ENCODE results near the gene TRMT1. TPM values are rescaled to one million over a fixed set of nuclear protein-coding genes. Genes with fewer than 3 reads are reported as not detected.
"Not testable (repeated sequence)": the region's sequence is repeated elsewhere in the genome, so short reads cannot be mapped to it uniquely, and the experiment has no call there.

The TRMT1 gene
- polyA plus RNA-seq (ENCODE audit: insufficient read depth in 1 of 5, insufficient read length in 5 of 5, low replicate concordance in 1 of 5): 10 to 100 TPM; 25.1 to 36.1 (median 33.5) TPM
- long read RNA-seq, donor 1, transcript TRMT1-202 (17 exons, 2,142 nt): major isoform, 6 of 15 reads
- long read RNA-seq, donor 1, partial matches to known transcripts: 0 of 15 reads
- long read RNA-seq, donor 1, other reads (novel, unspliced or antisense): 7 of 15 reads
- long read RNA-seq, donor 2, transcript TRMT1-202 (17 exons, 2,142 nt): major isoform, 5 of 6 reads
- long read RNA-seq, donor 2, partial matches to known transcripts: 0 of 6 reads
- long read RNA-seq, donor 2, other reads (novel, unspliced or antisense): 0 of 6 reads
- long read RNA-seq, donor 3, transcript TRMT1-202 (17 exons, 2,142 nt): major isoform, 8 of 8 reads
- long read RNA-seq, donor 3, partial matches to known transcripts: 0 of 8 reads
- long read RNA-seq, donor 3, other reads (novel, unspliced or antisense): 0 of 8 reads
- long read RNA-seq, donor 4, partial matches to known transcripts: 0 of 11 reads
- long read RNA-seq, donor 4, other reads (novel, unspliced or antisense): 10 of 11 reads
- long read RNA-seq, donor 5, partial matches to known transcripts: 13 of 14 reads
- long read RNA-seq, donor 5, other reads (novel, unspliced or antisense): 0 of 14 reads
- long read RNA-seq, donor 6, partial matches to known transcripts: 6 of 9 reads
- long read RNA-seq, donor 6, other reads (novel, unspliced or antisense): 0 of 9 reads
- long read RNA-seq, donor 7, partial matches to known transcripts: 5 of 8 reads
- long read RNA-seq, donor 7, other reads (novel, unspliced or antisense): 0 of 8 reads
- long read RNA-seq, donor 8, partial matches to known transcripts: 0 of 2 reads
- long read RNA-seq, donor 8, other reads (novel, unspliced or antisense): 0 of 2 reads

- DNase-seq: peak; percentile 84
These were observed at the start of gene TRMT1 for GRCh38 chr19:13116282-13117175. TRMT1 (minus strand) TSS chr19:13116740; CDS start chr19:13116399, 341 bp downstream.

GRCh38 chr19:13166151-13166550 lies 49.6 kb upstream of the TRMT1 start:
- DNase-seq: not testable (repeated sequence)

GRCh38 chr19:13165162-13165997 lies 48.8 kb upstream of the TRMT1 start:
- peak in 1 of 2 donors; percentile 29 for DNase-seq

GRCh38 chr19:13164343-13165161 lies 48.0 kb upstream of the TRMT1 start:
- DNase-seq: peak; percentile 97

- peak; percentile 87 to 90 for DNase-seq
These were observed 47.2 kb upstream of the TRMT1 start for GRCh38 chr19:13163609-13164342.

- DNase-seq: peak; percentile 97 to 98
These were observed 46.4 kb upstream of the TRMT1 start for GRCh38 chr19:13162724-13163608.

GRCh38 chr19:13160557-13160956 lies 44.0 kb upstream of the TRMT1 start:
- DNase-seq: no peak

- no peak for DNase-seq
These were observed 43.2 kb upstream of the TRMT1 start for GRCh38 chr19:13159713-13160112.

- DNase-seq: peak; percentile 63 to 71
These were observed 39.2 kb upstream of the TRMT1 start for GRCh38 chr19:13155472-13156359.

GRCh38 chr19:13154911-13155471 lies 38.5 kb upstream of the TRMT1 start:
- DNase-seq: peak; percentile 82 to 84

- peak; percentile 75 to 82 for DNase-seq
These were observed 37.8 kb upstream of the TRMT1 start for GRCh38 chr19:13154241-13154778.

GRCh38 chr19:13153569-13154240 lies 37.2 kb upstream of the TRMT1 start:
- peak; percentile 40 to 53 for DNase-seq

- DNase-seq: peak; percentile 97 to 99
These were observed 36.5 kb upstream of the TRMT1 start for GRCh38 chr19:13152974-13153568.

GRCh38 chr19:13152356-13152973 lies 35.9 kb upstream of the TRMT1 start:
- no peak for DNase-seq
